GM12872 (cell line): Measurements from ENCODE around the gene ELMO1.

Source experiments
- TF ChIP-seq, protein P1 (sequence below): IDR thresholded peaks from 3 replicates; pipeline ENCODE4 v1.5.1; 2011; ENCODE audit warnings: low read depth, mild to moderate bottlenecking, low read length, moderate library complexity; ENCODE audit not compliant: insufficient read depth

ELMO1 gene

DNA sequence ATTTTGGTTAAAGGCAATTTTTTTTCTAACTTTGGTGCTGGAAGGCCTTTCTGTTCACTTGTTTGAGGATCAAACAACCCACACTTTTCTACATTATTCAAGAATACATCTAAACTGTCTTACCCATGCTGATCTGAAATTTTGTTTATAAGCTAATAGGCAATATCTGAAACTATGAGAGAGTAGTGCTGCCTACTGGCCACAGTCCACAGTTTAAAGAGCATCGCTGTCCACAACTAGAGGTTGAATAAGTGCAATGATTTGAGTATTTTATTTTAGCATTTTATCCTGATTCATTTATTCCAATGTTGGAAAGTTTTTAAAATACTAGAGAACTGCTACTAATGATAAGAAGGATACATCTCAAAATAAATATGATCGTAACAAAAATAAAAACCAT, 306.9 kb downstream of the ELMO1 start:
- TF ChIP-seq, protein P1, sequence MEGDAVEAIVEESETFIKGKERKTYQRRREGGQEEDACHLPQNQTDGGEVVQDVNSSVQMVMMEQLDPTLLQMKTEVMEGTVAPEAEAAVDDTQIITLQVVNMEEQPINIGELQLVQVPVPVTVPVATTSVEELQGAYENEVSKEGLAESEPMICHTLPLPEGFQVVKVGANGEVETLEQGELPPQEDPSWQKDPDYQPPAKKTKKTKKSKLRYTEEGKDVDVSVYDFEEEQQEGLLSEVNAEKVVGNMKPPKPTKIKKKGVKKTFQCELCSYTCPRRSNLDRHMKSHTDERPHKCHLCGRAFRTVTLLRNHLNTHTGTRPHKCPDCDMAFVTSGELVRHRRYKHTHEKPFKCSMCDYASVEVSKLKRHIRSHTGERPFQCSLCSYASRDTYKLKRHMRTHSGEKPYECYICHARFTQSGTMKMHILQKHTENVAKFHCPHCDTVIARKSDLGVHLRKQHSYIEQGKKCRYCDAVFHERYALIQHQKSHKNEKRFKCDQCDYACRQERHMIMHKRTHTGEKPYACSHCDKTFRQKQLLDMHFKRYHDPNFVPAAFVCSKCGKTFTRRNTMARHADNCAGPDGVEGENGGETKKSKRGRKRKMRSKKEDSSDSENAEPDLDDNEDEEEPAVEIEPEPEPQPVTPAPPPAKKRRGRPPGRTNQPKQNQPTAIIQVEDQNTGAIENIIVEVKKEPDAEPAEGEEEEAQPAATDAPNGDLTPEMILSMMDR: no peak

DNA sequence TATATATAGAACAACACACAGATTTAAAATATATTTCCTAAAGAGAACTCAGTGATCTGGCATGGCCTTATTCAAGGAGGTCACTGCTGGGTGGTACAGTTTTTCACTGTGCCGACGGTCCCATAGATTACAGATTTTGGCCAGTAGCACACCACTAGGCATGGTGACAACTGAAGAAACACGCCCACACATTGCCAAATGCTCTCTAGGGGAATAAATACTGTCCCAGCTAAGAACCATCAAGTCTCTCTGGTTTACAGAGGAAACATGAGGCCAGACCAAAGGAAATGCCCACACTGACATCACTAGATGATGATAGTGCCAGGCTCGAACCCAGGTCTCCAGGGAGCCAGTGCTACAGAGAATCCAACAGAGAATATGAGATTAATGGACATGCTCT, 316.8 kb downstream of the ELMO1 start:
- TF ChIP-seq, protein P1: no peak

DNA sequence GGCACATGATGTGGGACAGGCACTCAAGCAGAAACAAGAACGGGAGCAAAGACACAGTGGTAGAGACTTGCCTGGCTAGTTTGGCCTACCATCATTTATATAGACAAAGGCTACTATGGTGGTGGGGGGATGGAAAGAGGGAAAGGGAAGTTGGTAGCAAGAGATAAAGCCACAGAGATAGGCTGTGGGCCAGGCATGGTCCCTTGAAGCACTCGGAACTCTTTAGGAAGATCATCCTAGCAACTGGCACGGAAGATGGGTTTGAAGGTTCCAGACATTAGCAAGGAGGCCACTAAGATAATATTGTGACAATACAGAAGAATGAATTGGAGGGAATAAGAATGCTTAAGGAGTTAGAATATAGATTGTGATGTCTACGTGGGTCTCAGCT, 319.6 kb downstream of the ELMO1 start:
- TF ChIP-seq, protein P1: no peak

DNA sequence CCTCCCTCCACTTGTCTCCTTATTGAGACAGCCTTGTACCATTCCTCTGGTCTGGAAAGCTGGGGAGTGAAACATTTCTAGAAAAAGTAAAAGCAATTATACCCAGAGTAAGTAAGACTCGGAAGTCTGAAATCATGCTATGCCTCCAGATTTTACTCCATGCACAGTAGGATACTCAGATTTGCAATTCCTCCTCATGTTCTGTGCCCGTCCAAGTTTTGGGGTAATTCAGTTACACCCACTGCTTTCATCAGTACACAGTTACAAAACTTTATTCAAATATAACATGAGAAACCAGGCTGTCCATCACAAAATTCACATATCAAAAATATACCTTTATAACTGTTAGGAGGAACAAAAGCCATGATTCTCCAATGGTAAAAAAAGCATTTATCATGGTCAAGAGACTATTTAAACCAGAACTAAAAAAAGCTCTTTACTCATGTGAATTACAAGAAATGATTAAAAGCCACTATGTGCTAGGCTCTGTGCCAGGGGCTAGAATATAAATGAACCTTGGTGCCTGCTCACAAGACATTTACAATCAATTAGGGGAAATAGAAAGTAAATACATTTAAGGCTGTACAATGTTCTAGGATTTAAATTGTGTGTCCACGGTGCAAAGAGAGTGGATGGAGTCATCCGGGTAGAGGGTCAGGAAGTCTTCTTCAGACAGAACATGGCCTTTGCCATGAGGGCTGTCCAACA, 320.2 kb downstream of the ELMO1 start:
- TF ChIP-seq, protein P1: no peak

DNA sequence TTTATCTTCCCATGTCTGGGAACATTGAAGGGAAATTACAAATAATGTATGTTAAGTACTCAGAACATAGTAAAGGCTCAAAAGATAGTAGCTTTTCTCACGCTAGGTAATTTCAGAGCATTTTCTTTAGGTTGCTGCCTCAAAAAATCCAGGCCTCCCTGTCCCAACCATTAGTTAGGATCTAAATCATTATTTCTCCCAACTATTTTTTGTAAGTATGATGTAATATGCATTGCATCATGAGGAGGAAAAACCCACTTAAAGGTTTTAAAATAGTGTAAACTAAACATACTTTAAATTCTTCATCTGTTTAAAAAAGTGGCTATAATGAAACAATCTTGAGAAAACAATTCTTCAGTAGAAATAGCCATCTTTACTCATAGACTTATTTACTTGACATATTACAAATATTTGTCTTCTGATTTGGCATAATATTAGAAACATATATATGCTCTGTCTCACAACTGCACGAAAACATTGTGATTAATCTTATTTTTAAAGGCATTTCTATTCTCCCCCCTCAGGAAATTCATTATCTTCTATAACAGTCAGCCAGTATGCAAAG, 329.3 kb downstream of the ELMO1 start:
- TF ChIP-seq, protein P1: no peak

DNA sequence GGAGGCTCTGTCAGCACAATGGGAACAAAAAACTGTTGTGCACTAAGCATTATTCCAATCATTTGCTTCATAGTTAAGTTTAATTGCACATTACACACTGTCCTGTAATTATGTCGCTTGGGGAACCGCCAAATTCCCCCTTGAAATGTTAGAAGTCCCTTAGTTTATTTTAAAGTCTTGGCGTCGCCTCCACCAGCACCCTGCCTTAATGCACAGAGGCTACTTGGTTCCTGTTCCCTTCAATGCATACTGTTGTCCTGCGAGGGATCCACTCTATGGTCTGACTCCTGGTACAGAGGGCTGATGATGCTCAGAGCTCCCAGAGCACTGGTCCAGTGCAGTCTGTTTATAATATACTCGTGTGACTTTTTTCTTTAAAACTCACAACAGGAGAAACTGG, 330.7 kb downstream of the ELMO1 start:
- TF ChIP-seq, protein P1: no peak

DNA sequence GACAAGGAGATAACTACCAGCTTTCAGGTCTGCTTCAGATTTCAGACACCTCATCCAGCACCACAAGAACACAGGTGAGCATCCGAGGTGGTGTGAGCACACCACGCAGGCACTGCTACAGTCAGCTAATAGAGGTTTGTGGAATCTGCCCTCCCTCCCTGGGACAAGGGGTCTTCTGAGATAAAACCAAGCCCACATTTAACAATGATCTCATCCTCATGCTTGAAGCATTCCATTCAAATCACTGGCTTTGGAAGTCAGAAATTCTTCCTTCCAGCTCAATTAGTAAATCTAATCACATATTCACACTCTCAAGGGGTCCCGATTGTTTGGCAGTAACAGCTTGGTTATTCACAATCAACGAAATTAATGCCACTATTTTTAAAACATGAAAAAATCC, 331.4 kb downstream of the ELMO1 start:
- TF ChIP-seq, protein P1: no peak
